HG03280 (cell line): ENCODE measurements around the gene HSP90B1.

Experiments used
- ATAC-seq: cut with Tn5 transposase; IDR thresholded peaks from one replicate; pipeline ENCODE4 v1.9.1; 2021; ENCODE audit warnings: mild to moderate bottlenecking, moderate library complexity; ENCODE audit not compliant: unreplicated experiment

HSP90B1 gene

GRCh38 chr12:103966736-103967135, 36.5 kb downstream of the HSP90B1 start:
- no peak for ATAC-seq

GRCh38 chr12:103969391-103969790, 39.2 kb downstream of the HSP90B1 start:
- no peak for ATAC-seq

- no peak for ATAC-seq
These were observed 43.7 kb downstream of the HSP90B1 start for GRCh38 chr12:103973909-103974308.

- ATAC-seq, result no peak
These were observed 45.2 kb downstream of the HSP90B1 start for GRCh38 chr12:103975368-103975767.

GRCh38 chr12:103978384-103978982, 48.3 kb downstream of the HSP90B1 start:
- ATAC-seq, result no peak

- ATAC-seq, result no peak
These were observed 56.6 kb downstream of the HSP90B1 start for GRCh38 chr12:103986829-103987228.

- ATAC-seq, result no peak
These were observed 64.0 kb downstream of the HSP90B1 start for GRCh38 chr12:103994235-103994634.

GRCh38 chr12:103996595-103996994, 66.4 kb downstream of the HSP90B1 start:
- no peak for ATAC-seq

- ATAC-seq, result no peak
These were observed 67.2 kb downstream of the HSP90B1 start for GRCh38 chr12:103997286-103997900.
